Measurements from ENCODE around the gene TAAR6.
"Not testable (repeated sequence)": the region's sequence is repeated elsewhere in the genome, so short reads cannot be mapped to it uniquely, and the experiment has no call there.

Gene TAAR6

GRCh38 chr6:132551214-132551613, 18.9 kb upstream of the TAAR6 start:
- no peak overlapping the region for H3K18ac ChIP-seq (ENCODE audit: low read length)
- H3K79me1 ChIP-seq (ENCODE audit: low read length) = no peaks in the 10 kb centered on the region
- WGBS (ENCODE audit: extremely low coverage, insufficient coverage, insufficient read length) = no CpG with 5 or more reads among the region's 4 CpGs
- no peaks in the 10 kb centered on the region for H3K27me3 ChIP-seq (ENCODE audit: insufficient read depth, low read length)
- H2AK5ac ChIP-seq (ENCODE audit: low read length) = no peak overlapping the region
- DNase-seq = no peak
- H3K23ac ChIP-seq (ENCODE audit: low read length) = no peak overlapping the region
- H2BK5ac ChIP-seq (ENCODE audit: low read depth, low read length, poor library complexity) = no peak overlapping the region
- H3K27ac ChIP-seq (ENCODE audit: low read depth, low read length) = no peak overlapping the region
- H2AFZ ChIP-seq (ENCODE audit: insufficient read depth, low read length, poor library complexity) = no peak overlapping the region
- no peaks in the 10 kb centered on the region for H3K79me2 ChIP-seq (ENCODE audit: control insufficient read depth, insufficient read depth, low read length, poor library complexity)
- H4K8ac ChIP-seq (ENCODE audit: low read depth, low read length) = no peak overlapping the region
- no peak overlapping the region for H4K91ac ChIP-seq (ENCODE audit: low read depth, low read length)
- no peaks in the 10 kb centered on the region for H3K36me3 ChIP-seq (ENCODE audit: control insufficient read depth in 1 of 2, insufficient read depth in 2 of 2, low read length in 2 of 2)
- no peaks in the 10 kb centered on the region for H3K9me3 ChIP-seq (ENCODE audit: insufficient read depth, low read depth, low read length)
- H3K4me2 ChIP-seq (ENCODE audit: low read length) = no peak overlapping the region
- H3K4ac ChIP-seq (ENCODE audit: low read depth, low read length) = no peak overlapping the region
- no peak overlapping the region for H3K4me3 ChIP-seq (ENCODE audit: low read depth, low read length)
- no peak overlapping the region for H3K9ac ChIP-seq (ENCODE audit: low read length)
- H3K14ac ChIP-seq (ENCODE audit: low read length) = no peak overlapping the region
- H4K12ac ChIP-seq (ENCODE audit: low read depth, low read length) = no peak overlapping the region
- H3K4me1 ChIP-seq (ENCODE audit: control insufficient read depth in 1 of 2, insufficient read depth in 2 of 2, low read length in 2 of 2) = no peaks in the 10 kb centered on the region
- H2BK12ac ChIP-seq (ENCODE audit: low read length) = no peak overlapping the region
- H2BK120ac ChIP-seq (ENCODE audit: insufficient read depth, low read length, poor library complexity) = no peak overlapping the region

- no peak within 1 kb of the TSS for H2AK5ac ChIP-seq (ENCODE audit: low read length)
- H3K79me2 ChIP-seq (ENCODE audit: control insufficient read depth, insufficient read depth, low read length, poor library complexity) = no peaks in the 10 kb centered on the region
- H2AFZ ChIP-seq (ENCODE audit: insufficient read depth, low read length, poor library complexity) = no peak within 1 kb of the TSS
- H4K8ac ChIP-seq (ENCODE audit: low read depth, low read length) = no peak within 1 kb of the TSS
- H3K79me1 ChIP-seq (ENCODE audit: low read length) = no peaks in the 10 kb centered on the region
- H3K9ac ChIP-seq (ENCODE audit: low read length) = no peak within 1 kb of the TSS
- H3K9me3 ChIP-seq (ENCODE audit: insufficient read depth, low read depth, low read length) = no peaks in the 10 kb centered on the region
- H3K4me2 ChIP-seq (ENCODE audit: low read length) = no peak within 1 kb of the TSS
- H2BK12ac ChIP-seq (ENCODE audit: low read length) = no peak within 1 kb of the TSS
- H3K23ac ChIP-seq (ENCODE audit: low read length) = no peak within 1 kb of the TSS
- no peak within 1 kb of the TSS for H2BK5ac ChIP-seq (ENCODE audit: low read depth, low read length, poor library complexity)
- H3K4me1 ChIP-seq (ENCODE audit: control insufficient read depth in 1 of 2, insufficient read depth in 2 of 2, low read length in 2 of 2) = no peaks in the 10 kb centered on the region
- no peak within 1 kb of the TSS for H3K18ac ChIP-seq (ENCODE audit: low read length)
- no peak within 1 kb of the TSS for H3K4me3 ChIP-seq (ENCODE audit: low read depth, low read length)
- H4K91ac ChIP-seq (ENCODE audit: low read depth, low read length) = no peak within 1 kb of the TSS
- H3K27ac ChIP-seq (ENCODE audit: low read depth, low read length) = no peak within 1 kb of the TSS
- no peak within 1 kb of the TSS for H3K4ac ChIP-seq (ENCODE audit: low read depth, low read length)
- no peak within 1 kb of the TSS for H3K14ac ChIP-seq (ENCODE audit: low read length)
- H4K12ac ChIP-seq (ENCODE audit: low read depth, low read length) = no peak within 1 kb of the TSS
- no peak for DNase-seq
- no peak within 1 kb of the TSS for H2BK120ac ChIP-seq (ENCODE audit: insufficient read depth, low read length, poor library complexity)
- H3K27me3 ChIP-seq (ENCODE audit: insufficient read depth, low read length) = no peaks in the 10 kb centered on the region
- no CpG with 5 or more reads among the region's 2 CpGs for WGBS (ENCODE audit: extremely low coverage, insufficient coverage, insufficient read length)
- no peaks in the 10 kb centered on the region for H3K36me3 ChIP-seq (ENCODE audit: control insufficient read depth in 1 of 2, insufficient read depth in 2 of 2, low read length in 2 of 2)
Observed at GRCh38 chr6:132552372-132552771, 17.8 kb upstream of the TAAR6 start, which contains the start of gene TAAR8. Gene TAAR8, plus strand, starts transcription at chr6:132552672. Its CDS starts 21 bp downstream, at chr6:132552693.

GRCh38 chr6:132560087-132560486, 10.0 kb upstream of the TAAR6 start:
- not testable (repeated sequence) for H3K79me1 ChIP-seq (ENCODE audit: low read length); H3K4me1 ChIP-seq (ENCODE audit: control insufficient read depth in 1 of 2, insufficient read depth in 2 of 2, low read length in 2 of 2); H3K27ac ChIP-seq (ENCODE audit: low read depth, low read length); H3K14ac ChIP-seq (ENCODE audit: low read length); H3K79me2 ChIP-seq (ENCODE audit: control insufficient read depth, insufficient read depth, low read length, poor library complexity); H2AK5ac ChIP-seq (ENCODE audit: low read length); H3K4me2 ChIP-seq (ENCODE audit: low read length); H3K4me3 ChIP-seq (ENCODE audit: low read depth, low read length); H4K12ac ChIP-seq (ENCODE audit: low read depth, low read length); H4K91ac ChIP-seq (ENCODE audit: low read depth, low read length); H4K8ac ChIP-seq (ENCODE audit: low read depth, low read length); H3K18ac ChIP-seq (ENCODE audit: low read length); H2AFZ ChIP-seq (ENCODE audit: insufficient read depth, low read length, poor library complexity); H3K4ac ChIP-seq (ENCODE audit: low read depth, low read length); H3K36me3 ChIP-seq (ENCODE audit: control insufficient read depth in 1 of 2, insufficient read depth in 2 of 2, low read length in 2 of 2); H2BK12ac ChIP-seq (ENCODE audit: low read length); H2BK120ac ChIP-seq (ENCODE audit: insufficient read depth, low read length, poor library complexity); H3K27me3 ChIP-seq (ENCODE audit: insufficient read depth, low read length); H3K9me3 ChIP-seq (ENCODE audit: insufficient read depth, low read depth, low read length); H3K23ac ChIP-seq (ENCODE audit: low read length); H2BK5ac ChIP-seq (ENCODE audit: low read depth, low read length, poor library complexity); DNase-seq; H3K9ac ChIP-seq (ENCODE audit: low read length)
- WGBS (ENCODE audit: extremely low coverage, insufficient coverage, insufficient read length) = no CpG with 5 or more reads among the region's 3 CpGs

GRCh38 chr6:132566404-132566803, 3.7 kb upstream of the TAAR6 start:
- no peak overlapping the region for H2AFZ ChIP-seq (ENCODE audit: insufficient read depth, low read length, poor library complexity)
- no CpG with 5 or more reads among the region's 6 CpGs for WGBS (ENCODE audit: extremely low coverage, insufficient coverage, insufficient read length)
- no peak overlapping the region for H3K18ac ChIP-seq (ENCODE audit: low read length)
- H2BK12ac ChIP-seq (ENCODE audit: low read length) = no peak overlapping the region
- no peak overlapping the region for H2BK5ac ChIP-seq (ENCODE audit: low read depth, low read length, poor library complexity)
- H2AK5ac ChIP-seq (ENCODE audit: low read length) = no peak overlapping the region
- no peak overlapping the region for H3K4me3 ChIP-seq (ENCODE audit: low read depth, low read length)
- H4K12ac ChIP-seq (ENCODE audit: low read depth, low read length) = no peak overlapping the region
- H3K4me2 ChIP-seq (ENCODE audit: low read length) = no peak overlapping the region
- H3K9ac ChIP-seq (ENCODE audit: low read length) = no peak overlapping the region
- H4K8ac ChIP-seq (ENCODE audit: low read depth, low read length) = no peak overlapping the region
- no peak overlapping the region for H3K14ac ChIP-seq (ENCODE audit: low read length)
- DNase-seq = no peak
- no peaks in the 10 kb centered on the region for H3K79me2 ChIP-seq (ENCODE audit: control insufficient read depth, insufficient read depth, low read length, poor library complexity)
- no peaks in the 10 kb centered on the region for H3K4me1 ChIP-seq (ENCODE audit: control insufficient read depth in 1 of 2, insufficient read depth in 2 of 2, low read length in 2 of 2)
- H3K9me3 ChIP-seq (ENCODE audit: insufficient read depth, low read depth, low read length) = no peaks in the 10 kb centered on the region
- no peak overlapping the region for H4K91ac ChIP-seq (ENCODE audit: low read depth, low read length)
- H3K4ac ChIP-seq (ENCODE audit: low read depth, low read length) = no peak overlapping the region
- no peak overlapping the region for H2BK120ac ChIP-seq (ENCODE audit: insufficient read depth, low read length, poor library complexity)
- no peak overlapping the region for H3K23ac ChIP-seq (ENCODE audit: low read length)
- H3K27me3 ChIP-seq (ENCODE audit: insufficient read depth, low read length) = no peaks in the 10 kb centered on the region
- H3K27ac ChIP-seq (ENCODE audit: low read depth, low read length) = no peak overlapping the region
- no peaks in the 10 kb centered on the region for H3K79me1 ChIP-seq (ENCODE audit: low read length)
- no peaks in the 10 kb centered on the region for H3K36me3 ChIP-seq (ENCODE audit: control insufficient read depth in 1 of 2, insufficient read depth in 2 of 2, low read length in 2 of 2)

All from trophoblast cell (in vitro differentiated cells and primary cell).